ACHN (cell line): Measurements from ENCODE around the gene KDM4B.

Source experiments
- DNase-seq: peaks from one replicate; pipeline ENCODE4 v3.0.0-alpha.2; 2015
- in situ Hi-C: cut with HindIII; loops from 2 replicates; pipeline ENCODE4 v1.10.0; 2017; ENCODE audit warnings: low sequenced_read_pairs, low pct_ligation_motif_present, low pct_unique_long_range_greater_than_20kb

The KDM4B gene

GRCh38 chr19:5120321-5120720 is 151.4 kb downstream of the KDM4B start:
- in situ Hi-C loops, result no loop called here

GRCh38 chr19:5120833-5121232 is 151.9 kb downstream of the KDM4B start:
- in situ Hi-C loops, result no loop called here
- no peak for DNase-seq

More at GRCh38 chr19:5120321-5120720, 151.4 kb downstream of the KDM4B start:
- no peak for DNase-seq

- in situ Hi-C loops, result no loop called here
Observed at GRCh38 chr19:5121266-5122120, 152.6 kb downstream of the KDM4B start.

GRCh38 chr19:5122121-5122400 is 153.1 kb downstream of the KDM4B start:
- in situ Hi-C loops, result no loop called here
- DNase-seq, result no peak

More at GRCh38 chr19:5121266-5122120, 152.6 kb downstream of the KDM4B start:
- no peak for DNase-seq

GRCh38 chr19:5122671-5123409 is 153.9 kb downstream of the KDM4B start:
- DNase-seq, result no peak
- in situ Hi-C loops, result no loop called here

GRCh38 chr19:5123646-5124045 is 154.7 kb downstream of the KDM4B start:
- in situ Hi-C loops, result no loop called here
- no peak for DNase-seq

- no peak for DNase-seq
- in situ Hi-C loops, result no loop called here
Observed at GRCh38 chr19:5124111-5124855, 155.4 kb downstream of the KDM4B start.

- in situ Hi-C loops, result no loop called here
- DNase-seq, result no peak
Observed at GRCh38 chr19:5125376-5125775, 156.5 kb downstream of the KDM4B start.

GRCh38 chr19:5125797-5126497 is 157.0 kb downstream of the KDM4B start:
- DNase-seq, result no peak
- in situ Hi-C loops, result no loop called here

GRCh38 chr19:5126498-5127223 is 157.7 kb downstream of the KDM4B start:
- no peak for DNase-seq
- in situ Hi-C loops, result no loop called here

GRCh38 chr19:5127717-5128116 is 158.8 kb downstream of the KDM4B start:
- in situ Hi-C loops, result no loop called here
- no peak for DNase-seq

- in situ Hi-C loops, result no loop called here
- DNase-seq, result no peak
Observed at GRCh38 chr19:5128251-5128935, 159.5 kb downstream of the KDM4B start.

GRCh38 chr19:5128936-5129389 is 160.1 kb downstream of the KDM4B start:
- no peak for DNase-seq
- in situ Hi-C loops, result no loop called here

- in situ Hi-C loops, result no loop called here
- no peak for DNase-seq
Observed at GRCh38 chr19:5129691-5130090, 160.8 kb downstream of the KDM4B start.

- DNase-seq, result no peak
- in situ Hi-C loops, result no loop called here
Observed at GRCh38 chr19:5130371-5131030, 161.6 kb downstream of the KDM4B start.

GRCh38 chr19:5131031-5131505 is 162.2 kb downstream of the KDM4B start:
- in situ Hi-C loops, result no loop called here

More at GRCh38 chr19:5131031-5131505, 162.2 kb downstream of the KDM4B start:
- DNase-seq, result no peak
